T-cell (primary cell): ENCODE measurements around the gene INO80D. TPM values are rescaled to one million over a fixed set of nuclear protein-coding genes. Genes with fewer than 3 reads are reported as not detected.

ENCODE experiments used
- ATAC-seq, 4 experiments: fragments of 200-7000 bp in 3 of 4; fragments of 150-1000 bp in 1 of 4; cut with Tn5 transposase; replicated peaks in 1 of 4; 1 replicate in 3 of 4; 2 replicates in 1 of 4; pipeline ENCODE4 v1.10.0; 2021; ENCODE audit warnings: moderate library complexity in 3 of 4, mild to moderate bottlenecking in 2 of 4, moderate number of reproducible peaks in 1 of 4
- CTCF ChIA-PET, 2 donors: fragments of 300-600 bp; sonication (Branson Sonifier 250); formaldehyde crosslinking; loops; one replicate each; lab custom pipeline; 2022; ENCODE audit warnings: antibody characterized with exemption in 2 of 2; lab: Charles Lee
- POLR2A ChIA-PET, 2 donors: fragments of 300-600 bp; sonication (Branson Sonifier 250); formaldehyde crosslinking; loops; one replicate each; lab custom pipeline; 2022; ENCODE audit warnings: antibody characterized with exemption in 2 of 2; lab: Charles Lee
- DNase-seq, 35 experiments: peaks; one replicate each; pipeline versions ENCODE4 v3.0.0 to v3.0.0-alpha.2; 2013 to 2023
- H3K27ac ChIP-seq: one replicate; pipeline ENCODE4 v1.5.1; 2013; ENCODE audit warnings: low read length
- H3K27me3 ChIP-seq, 2 experiments: replicated peaks in 1 of 2; 1 replicate in 1 of 2; 2 replicates in 1 of 2; pipeline versions ENCODE4 v1.6.1 to v1.7.0; 2013; ENCODE audit warnings: low read length in 1 of 2, mixed read lengths in 1 of 2; ENCODE audit not compliant: control insufficient read depth in 2 of 2, insufficient read depth in 2 of 2; ENCODE audit errors: extremely low read depth in 1 of 2
- H3K36me3 ChIP-seq, 2 donors: 1 replicate in 1 of 2; 2 replicates in 1 of 2; pipeline versions ENCODE4 v1.6.1 to v1.7.0; 2013; ENCODE audit warnings: low read length in 1 of 2; ENCODE audit not compliant: control insufficient read depth in 2 of 2, insufficient read depth in 1 of 2; ENCODE audit errors: extremely low read depth in 1 of 2
- H3K4me1 ChIP-seq, 2 experiments: 1 replicate in 1 of 2; 2 replicates in 1 of 2; pipeline versions ENCODE4 v1.6.1 to v1.7.0; 2013; ENCODE audit warnings: low read length in 2 of 2, mixed read lengths in 1 of 2; ENCODE audit not compliant: insufficient read depth in 2 of 2, control insufficient read depth in 1 of 2; ENCODE audit errors: extremely low read depth in 1 of 2
- H3K4me3 ChIP-seq, 2 donors: 1 replicate in 1 of 2; 2 replicates in 1 of 2; pipeline versions ENCODE4 v1.5.1 to v1.7.0; 2013; ENCODE audit warnings: mild to moderate bottlenecking in 2 of 2, low read length in 1 of 2, moderate library complexity in 1 of 2; ENCODE audit not compliant: control insufficient read depth in 1 of 2; ENCODE audit errors: extremely low read depth in 1 of 2
- H3K9me3 ChIP-seq: 2 replicates; pipeline ENCODE4 v1.7.0; 2013
- H3K27ac Mint-ChIP-seq, 2 donors: one replicate each; pipeline ENCODE4 v1.8.0; 2020 to 2021; ENCODE audit warnings: mild to moderate bottlenecking in 2 of 2, mixed read lengths in 2 of 2
- H3K27me3 Mint-ChIP-seq, 2 donors: one replicate each; pipeline ENCODE4 v1.8.0; 2021 to 2022; ENCODE audit warnings: mixed read lengths in 2 of 2
- H3K36me3 Mint-ChIP-seq: one replicate; pipeline ENCODE4 v1.8.0; 2021; ENCODE audit warnings: mixed read lengths
- H3K4me1 Mint-ChIP-seq, 3 donors: one replicate each; pipeline ENCODE4 v1.8.0; 2020 to 2022; ENCODE audit warnings: mixed read lengths in 3 of 3, mild to moderate bottlenecking in 1 of 3
- H3K4me3 Mint-ChIP-seq, 3 donors: one replicate each; pipeline ENCODE4 v1.8.0; 2020 to 2022; ENCODE audit warnings: mild to moderate bottlenecking in 3 of 3, mixed read lengths in 3 of 3, moderate library complexity in 3 of 3
- H3K9me3 Mint-ChIP-seq, 3 donors: one replicate each; pipeline ENCODE4 v1.8.0; 2020 to 2022; ENCODE audit warnings: mixed read lengths in 3 of 3
- WGBS: methylation state at CpG from one replicate; pipeline ENCODE4 v1.1.5; 2013; ENCODE audit warnings: missing lambda C conversion rate; ENCODE audit not compliant: insufficient coverage; 5-methylcytosine and 5-hydroxymethylcytosine counted together
- total RNA-seq, 35 experiments: library from RNA in 6 of 35; stranded (reverse) in 6 of 35; fragments of 120-200 nt in 1 of 35; gene quantifications; one replicate each; pipeline versions ENCODE4 v1.2.1 to v1.2.4 and lab custom pipeline; 2013 to 2026

The INO80D gene
- total RNA-seq, 5 donors from 2014 or later (not counting 1 experiment from before 2014, with no cell fraction given): 34.2 to 49.8 (median 41.9) TPM

- Histone ChIP-seq H3K27me3 (no peaks in the 10 kb centered on the region), H3K27ac (peak overlapping the region; percentile 99), H3K9me3 (no peaks in the 10 kb centered on the region), H3K4me1 (peaks cover 18 to 25% of the 10 kb centered on the region in 2 experiments), H3K4me3 (peak overlapping the region; percentile 68 to 93), H3K36me3 (peaks cover 0 to 11% of the 10 kb centered on the region in 2 donors)
- no peaks in the 10 kb centered on the region for H3K36me3 Mint-ChIP-seq
- ChIA-PET CTCF (interaction anchor here (0.6 to 1.5 kb wide), 7 partner anchors 10 to 1009 kb away, joined by 3 to 4 read pairs (median 3); no protein-coding TSS in a partner anchor), POLR2A (interaction anchor here (0.6 to 0.8 kb wide), 6 partner anchors 38 to 1919 kb away, joined by 3 to 6 read pairs (median 4); partner anchors contain the start of gene CREB1 (in 1 of the 2))
- no peaks in the 10 kb centered on the region for H3K27me3 Mint-ChIP-seq
- no peaks in the 10 kb centered on the region for H3K9me3 Mint-ChIP-seq
- ATAC-seq (no peak), DNase-seq (peak in 1 of 35 experiments; percentile 15)
- H3K27ac Mint-ChIP-seq: peak overlapping the region; percentile 100
- 0% methylated on average over 2 of the region's 4 CpGs for WGBS
- peaks cover 36 to 49% (median 47%) of the 10 kb centered on the region in 3 donors for H3K4me1 Mint-ChIP-seq
- H3K4me3 Mint-ChIP-seq: peak overlapping the region; percentile 97 to 99 (median 99)
Measured at GRCh38 chr2:206086716-206087350, 859 bp upstream of the INO80D start.

GRCh38 chr2:206084870-206085741 lies 868 bp downstream of the INO80D start:
- POLR2A ChIA-PET: interaction anchor here (0.5 to 0.7 kb wide), 3 partner anchors 74 to 1429 kb away, joined by 3 to 5 read pairs (median 3); partner anchors contain the start of genes EEF1B2 (in 1 of the 2), NDUFS1 (in 1 of the 2) and ZDBF2 (in 1 of the 2)
- Mint-ChIP-seq H3K27ac (peak overlapping the region; percentile 99 to 100), H3K27me3 (no peaks in the 10 kb centered on the region), H3K36me3 (no peaks in the 10 kb centered on the region), H3K4me1 (peaks cover 46 to 59% (median 59%) of the 10 kb centered on the region in 3 donors), H3K4me3 (peak overlapping the region; percentile 96 to 99 (median 99)), H3K9me3 (no peaks in the 10 kb centered on the region)
- CTCF ChIA-PET: interaction anchor here (0.6 to 1.2 kb wide), 4 partner anchors 13 to 75 kb away, joined by 3 to 7 read pairs (median 4); partner anchors contain the start of genes EEF1B2 (in 1 of the 2) and NDUFS1 (in 1 of the 2)
- Histone ChIP-seq H3K4me3 (peak overlapping the region; percentile 89 to 93), H3K36me3 (peaks cover 0 to 3% of the 10 kb centered on the region in 2 donors), H3K4me1 (peaks cover 18 to 25% of the 10 kb centered on the region in 2 experiments), H3K27ac (peak overlapping the region; percentile 79), H3K27me3 (no peaks in the 10 kb centered on the region), H3K9me3 (no peaks in the 10 kb centered on the region)
- DNase-seq: peak in 34 of 35 experiments; percentile 7 to 67 (median 38)
- ATAC-seq: peak; percentile 47 to 55 (median 52)
- WGBS: under 1% methylated on average over 57 of the region's 88 CpGs

DNA sequence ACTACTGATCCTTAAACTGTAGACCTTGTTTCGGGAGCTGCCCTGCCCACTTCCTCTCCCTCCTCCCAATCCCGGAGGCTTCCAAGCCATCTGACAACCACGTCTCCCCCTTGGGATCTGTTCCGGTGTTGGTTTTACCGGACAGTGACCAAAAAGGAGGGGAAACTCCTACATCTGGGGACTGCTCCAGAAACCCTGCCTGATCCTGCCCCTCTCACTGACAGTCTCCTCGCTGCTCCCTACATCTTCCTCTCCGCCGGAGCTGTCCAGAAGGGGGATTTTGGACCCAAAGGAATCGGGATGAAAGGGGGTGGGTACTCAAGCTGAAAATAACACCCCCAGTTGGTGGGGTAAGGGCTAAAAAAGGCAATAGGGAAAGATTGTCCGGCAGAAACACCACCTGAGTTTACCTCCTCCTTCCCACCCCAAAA lies 1.5 kb downstream of the INO80D start:
- Histone ChIP-seq H3K4me1 (peaks cover 18 to 25% of the 10 kb centered on the region in 2 experiments), H3K27me3 (no peaks in the 10 kb centered on the region), H3K36me3 (no peaks in the 10 kb centered on the region), H3K27ac (peak overlapping the region; percentile 79), H3K9me3 (no peaks in the 10 kb centered on the region), H3K4me3 (peak overlapping the region; percentile 89 to 93)
- no peaks in the 10 kb centered on the region for H3K36me3 Mint-ChIP-seq
- H3K9me3 Mint-ChIP-seq: no peaks in the 10 kb centered on the region
- 0% methylated on average over 5 of the region's 10 CpGs for WGBS
- peak overlapping the region; percentile 99 for H3K27ac Mint-ChIP-seq
- H3K4me3 Mint-ChIP-seq: peak overlapping the region; percentile 96 to 99 (median 97)
- CTCF ChIA-PET: interaction anchor here (0.6 kb wide), 2 partner anchors 69 to 100 kb away, joined by 3 to 4 read pairs; no protein-coding TSS in a partner anchor
- DNase-seq: peak in 9 of 35 experiments; percentile 6 to 28 (median 15)
- POLR2A ChIA-PET: interaction anchor here (0.5 to 0.7 kb wide), 4 partner anchors 25 to 1430 kb away, joined by 3 to 8 read pairs (median 4); partner anchors contain the start of genes EEF1B2 (in 1 of the 2), NDUFS1 (in 1 of the 2) and ZDBF2 (in 1 of the 2)
- peaks cover 52 to 64% (median 64%) of the 10 kb centered on the region in 3 donors for H3K4me1 Mint-ChIP-seq
- no peaks in the 10 kb centered on the region for H3K27me3 Mint-ChIP-seq
- ATAC-seq: no peak

DNA sequence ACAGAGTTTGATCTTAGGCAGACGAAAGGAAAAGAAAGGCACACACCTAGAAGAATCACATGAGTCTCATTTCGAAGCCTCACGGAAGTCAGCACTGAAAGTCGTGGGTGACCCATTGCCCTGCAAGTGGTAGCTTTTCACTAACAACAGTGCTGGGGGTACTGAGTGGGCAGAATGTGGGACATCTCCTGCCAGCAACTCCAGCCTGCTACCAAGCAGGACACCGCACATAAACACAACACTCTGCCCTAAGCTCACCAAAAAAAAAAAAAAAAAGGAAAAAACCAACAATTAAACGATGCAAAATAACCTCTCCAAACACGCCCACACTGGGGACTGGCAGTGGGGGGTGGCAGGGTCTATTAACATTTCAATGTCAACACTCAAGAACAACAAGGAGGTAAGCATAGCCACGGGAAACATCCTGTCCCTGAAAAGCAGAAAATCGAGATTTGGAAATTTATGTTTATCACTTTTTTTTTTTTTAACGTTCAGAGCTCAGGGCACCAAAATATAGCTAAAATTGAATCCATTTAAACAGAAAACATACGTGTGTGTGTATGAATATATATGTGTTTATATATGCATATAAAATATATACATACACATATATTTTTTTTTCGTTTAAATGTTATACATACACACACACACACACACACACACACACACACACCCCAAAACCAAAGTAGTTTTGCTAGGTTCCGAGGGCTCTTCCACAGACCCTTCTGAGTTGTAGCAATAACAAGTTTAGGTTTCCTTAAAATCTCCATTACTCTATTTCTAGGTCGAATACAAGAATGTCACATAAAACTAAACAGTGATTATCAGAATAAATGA lies 2.2 kb downstream of the INO80D start:
- ChIA-PET POLR2A (interaction anchor here (0.6 to 1.0 kb wide), 9 partner anchors 22 to 1736 kb away, joined by 3 to 14 read pairs (median 5); partner anchors contain the start of genes EEF1B2 (in 1 of the 2), FASTKD2 (in 1 of the 2), MDH1B (in 1 of the 2) and NDUFS1 (in 1 of the 2)), CTCF (interaction anchor here (0.6 to 0.7 kb wide), 7 partner anchors 32 to 1315 kb away, joined by 3 to 12 read pairs (median 4); no protein-coding TSS in a partner anchor)
- Histone ChIP-seq H3K36me3 (no peaks in the 10 kb centered on the region), H3K4me3 (peak overlapping the region; percentile 89 to 93), H3K4me1 (peaks cover 18 to 25% of the 10 kb centered on the region in 2 experiments), H3K9me3 (no peaks in the 10 kb centered on the region), H3K27me3 (no peaks in the 10 kb centered on the region), H3K27ac (peak overlapping the region; percentile 79)
- peak overlapping the region; percentile 96 to 99 (median 97) for H3K4me3 Mint-ChIP-seq
- peaks cover 57 to 64% (median 63%) of the 10 kb centered on the region in 3 donors for H3K4me1 Mint-ChIP-seq
- peak overlapping the region; percentile 99 for H3K27ac Mint-ChIP-seq
- no peak for ATAC-seq
- no peaks in the 10 kb centered on the region for H3K27me3 Mint-ChIP-seq
- DNase-seq: peak in 7 of 35 experiments; percentile 6 to 48 (median 11)
- no peaks in the 10 kb centered on the region for H3K36me3 Mint-ChIP-seq
- 0% methylated on average over 5 of the region's 14 CpGs for WGBS
- H3K9me3 Mint-ChIP-seq: no peaks in the 10 kb centered on the region

GRCh38 chr2:206082298-206082843 lies 3.6 kb downstream of the INO80D start:
- peak in 1 of 35 experiments; percentile 5 for DNase-seq
- Mint-ChIP-seq H3K9me3 (no peaks in the 10 kb centered on the region), H3K27me3 (no peaks in the 10 kb centered on the region), H3K4me1 (peaks cover 62 to 64% (median 64%) of the 10 kb centered on the region in 3 donors), H3K4me3 (peak overlapping the region in 1 of 3 donors; percentile 40), H3K27ac (no peak overlapping the region), H3K36me3 (peaks cover 3% of the 10 kb centered on the region)
- WGBS: no CpG with 5 or more reads among the region's 4 CpGs
- Histone ChIP-seq H3K27me3 (no peaks in the 10 kb centered on the region), H3K27ac (no peak overlapping the region), H3K36me3 (no peaks in the 10 kb centered on the region), H3K4me1 (peaks cover 13 to 18% of the 10 kb centered on the region in 2 experiments), H3K9me3 (no peaks in the 10 kb centered on the region), H3K4me3 (no peak overlapping the region)
- ChIA-PET POLR2A (interaction anchor here (0.6 to 1.0 kb wide), 3 partner anchors 21 to 1486 kb away, joined by 3 read pairs; no protein-coding TSS in a partner anchor), CTCF (no interaction called here)
- ATAC-seq: no peak
